Skeletal muscle cell (primary cell): ENCODE results near the gene SORBS2.

Experiments used
- DNase-seq: peaks from one replicate; pipeline ENCODE4 v3.0.0-alpha.2; 2010; ENCODE audit warnings: low read depth
- H3K4me3 ChIP-seq: 2 replicates; pipeline ENCODE4 v1.5.1; 2011; ENCODE audit warnings: low read depth, mild to moderate bottlenecking, control low read depth, low read length, moderate library complexity

The SORBS2 gene

DNA sequence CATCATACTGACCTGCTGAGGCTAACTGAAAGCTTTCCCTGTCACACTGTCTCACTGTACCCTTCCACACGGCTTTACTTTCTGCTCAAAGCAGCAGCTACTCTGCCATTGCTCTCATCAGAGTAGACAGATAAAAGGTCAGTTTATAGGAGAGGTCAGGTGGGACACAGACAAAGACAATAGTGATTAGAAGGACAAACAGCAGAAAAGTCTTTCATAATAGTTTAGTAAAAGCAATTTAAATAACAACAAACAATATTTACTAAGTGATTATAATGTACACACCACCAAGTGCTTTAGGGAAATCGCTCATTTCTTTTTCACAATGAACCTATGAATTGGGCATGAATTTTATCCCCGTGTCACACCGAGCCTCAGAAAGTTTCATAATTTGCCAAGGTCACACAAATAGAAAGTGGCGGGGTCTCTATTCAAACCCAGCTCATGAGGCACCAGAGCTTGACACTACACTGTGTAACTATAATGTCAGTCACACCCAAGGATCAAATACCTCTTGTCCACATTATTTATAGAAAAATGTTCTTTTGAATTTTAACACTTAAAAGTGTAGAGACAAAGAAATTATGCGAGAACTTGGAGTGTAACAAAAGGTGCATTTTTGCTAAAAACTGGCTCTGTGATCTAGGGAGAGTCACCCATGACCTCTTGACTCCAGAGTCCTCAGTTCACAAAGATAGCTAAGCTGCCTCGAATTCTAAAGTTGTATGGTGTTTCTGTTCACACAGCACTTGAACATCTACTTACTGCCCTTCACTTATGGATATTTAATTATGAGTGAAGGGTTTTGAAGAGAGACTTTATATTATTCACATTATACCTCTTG, 24.5 kb upstream of the SORBS2 start:
- no peak overlapping the region for H3K4me3 ChIP-seq
- DNase-seq, result no peak

DNA sequence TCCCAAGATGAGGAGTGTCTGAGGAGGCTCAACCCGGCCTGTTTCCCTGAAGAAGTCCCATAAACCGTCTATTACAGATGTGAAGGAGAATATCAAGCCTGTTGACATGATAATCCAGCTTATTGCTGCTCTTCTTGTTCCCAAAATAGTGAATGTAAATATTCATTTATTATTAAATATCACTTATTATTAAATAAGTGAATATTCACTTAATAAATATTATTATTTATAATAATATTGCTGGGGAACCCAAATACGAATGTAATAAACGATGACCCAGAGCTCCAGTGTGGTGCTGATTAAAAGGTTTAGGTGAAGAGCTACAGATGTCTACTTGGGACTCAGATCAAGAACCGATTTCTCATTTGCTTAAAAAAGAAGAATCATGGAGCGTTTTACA, 23.8 kb upstream of the SORBS2 start:
- H3K4me3 ChIP-seq, result no peak overlapping the region
- no peak for DNase-seq

- no peak for DNase-seq
- no peak overlapping the region for H3K4me3 ChIP-seq
These were observed 23.3 kb upstream of the SORBS2 start for GRCh38 chr4:185835336-185835735.

GRCh38 chr4:185834778-185835177, 22.8 kb upstream of the SORBS2 start:
- DNase-seq, result no peak
- H3K4me3 ChIP-seq, result no peak overlapping the region

DNA sequence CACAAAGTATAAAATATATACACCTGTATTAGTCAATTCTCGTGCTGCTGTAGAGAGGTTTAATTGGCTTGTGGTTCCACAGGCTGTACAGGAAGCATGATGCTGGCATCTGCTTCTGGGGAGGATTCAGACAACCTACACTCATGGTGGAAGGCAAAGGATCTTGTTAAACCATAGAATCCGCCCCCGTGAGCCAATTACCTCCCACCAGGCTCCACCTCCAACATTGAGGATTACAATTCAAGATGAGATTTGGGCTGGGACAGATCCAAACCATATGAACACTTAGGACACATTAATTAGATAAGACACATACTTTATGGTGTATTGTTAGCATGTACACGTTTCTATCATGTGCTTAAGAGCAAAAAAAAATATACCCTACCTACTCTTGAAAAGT, 22.1 kb upstream of the SORBS2 start:
- no peak for DNase-seq
- no peak overlapping the region for H3K4me3 ChIP-seq

DNA sequence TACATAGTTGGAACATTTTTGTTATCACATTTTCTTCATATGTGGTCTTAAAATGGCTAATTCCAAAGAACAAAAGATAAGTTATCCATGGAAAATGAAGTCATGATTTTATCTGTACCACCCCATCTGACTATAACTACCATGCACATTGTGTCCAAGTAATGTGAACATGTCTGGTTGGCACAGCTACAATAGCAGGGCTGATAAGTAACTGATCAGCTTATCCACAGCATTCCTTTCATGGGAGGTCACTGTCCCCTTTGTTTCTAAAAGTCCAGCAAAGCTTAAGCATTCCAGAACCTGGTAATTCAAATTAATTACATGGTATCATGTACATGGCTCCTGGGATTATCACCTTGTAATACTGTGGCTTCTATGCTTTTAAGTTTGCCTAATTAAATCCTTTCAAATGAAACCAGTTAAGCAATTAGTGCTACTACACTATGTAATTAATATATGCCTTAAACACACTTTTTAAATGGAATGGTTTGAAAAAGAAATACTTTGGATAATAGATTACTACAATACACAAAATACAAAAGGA, 21.1 kb upstream of the SORBS2 start:
- no peak overlapping the region for H3K4me3 ChIP-seq
- DNase-seq, result no peak

GRCh38 chr4:185831125-185831815, 19.3 kb upstream of the SORBS2 start:
- no peak overlapping the region for H3K4me3 ChIP-seq
- no peak for DNase-seq

DNA sequence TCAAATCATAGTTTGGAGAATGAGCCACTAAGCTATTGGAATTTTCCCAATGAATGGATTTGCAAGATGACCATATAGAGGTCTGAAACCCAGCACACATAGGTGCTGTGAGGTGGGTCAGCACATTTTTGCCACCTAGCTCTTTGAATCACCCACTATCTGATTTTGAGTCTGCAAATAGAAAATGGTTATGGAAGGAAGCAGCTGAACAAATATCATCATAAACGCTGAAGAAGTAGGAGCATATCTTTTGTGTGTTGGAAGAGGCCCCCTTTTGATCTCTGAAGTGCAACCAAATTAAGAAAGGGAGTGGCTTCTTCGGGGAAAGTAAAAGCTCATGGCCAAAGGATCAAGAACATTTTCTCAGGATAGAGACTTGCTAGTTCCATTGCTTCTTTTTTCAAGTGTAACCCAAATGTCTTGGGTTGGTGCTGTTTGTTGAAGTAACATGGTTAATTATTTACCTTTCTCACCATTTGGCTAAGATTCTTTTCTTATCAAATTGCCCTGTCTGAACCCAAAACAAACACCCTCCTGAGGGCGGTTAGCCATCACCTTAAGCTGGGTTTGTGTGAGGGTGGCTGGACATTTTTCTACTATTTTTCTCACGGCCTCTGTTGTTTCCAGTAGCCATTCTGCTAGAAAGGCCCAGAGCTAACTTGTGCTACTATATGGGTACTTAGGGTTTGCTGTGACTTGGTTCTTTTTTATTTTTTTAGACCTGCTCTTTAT, 18.4 kb upstream of the SORBS2 start:
- H3K4me3 ChIP-seq, result no peak overlapping the region

GRCh38 chr4:185826381-185826780, 14.4 kb upstream of the SORBS2 start:
- DNase-seq, result no peak
- no peak overlapping the region for H3K4me3 ChIP-seq

More for the DNA sequence above, 18.4 kb upstream of the SORBS2 start:
- no peak for DNase-seq

- DNase-seq, result no peak
- no peak overlapping the region for H3K4me3 ChIP-seq
These were observed 13.7 kb upstream of the SORBS2 start for GRCh38 chr4:185825737-185826136.

GRCh38 chr4:185822791-185823190, 10.8 kb upstream of the SORBS2 start:
- no peak overlapping the region for H3K4me3 ChIP-seq
- no peak for DNase-seq

DNA sequence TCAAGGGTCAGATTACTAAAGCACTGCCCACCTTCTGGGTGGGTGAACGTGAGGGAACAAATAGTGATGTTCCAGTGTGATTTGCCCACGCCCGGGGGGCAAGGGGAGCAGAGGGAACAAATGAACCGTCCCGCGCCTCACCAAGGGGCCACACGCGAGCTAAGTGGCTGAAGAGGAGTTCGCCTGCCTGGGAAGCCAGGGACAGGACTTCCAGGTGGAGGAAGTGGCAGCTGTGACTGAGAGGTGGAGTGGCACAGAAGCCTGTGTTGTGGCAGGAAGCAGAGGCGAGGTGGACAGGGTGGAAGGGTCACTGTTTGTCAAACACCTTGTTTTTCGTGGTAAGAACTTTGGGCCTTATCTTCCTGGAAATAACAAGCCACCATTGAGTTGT, 9.0 kb upstream of the SORBS2 start:
- no peak for DNase-seq
- H3K4me3 ChIP-seq, result no peak overlapping the region

DNA sequence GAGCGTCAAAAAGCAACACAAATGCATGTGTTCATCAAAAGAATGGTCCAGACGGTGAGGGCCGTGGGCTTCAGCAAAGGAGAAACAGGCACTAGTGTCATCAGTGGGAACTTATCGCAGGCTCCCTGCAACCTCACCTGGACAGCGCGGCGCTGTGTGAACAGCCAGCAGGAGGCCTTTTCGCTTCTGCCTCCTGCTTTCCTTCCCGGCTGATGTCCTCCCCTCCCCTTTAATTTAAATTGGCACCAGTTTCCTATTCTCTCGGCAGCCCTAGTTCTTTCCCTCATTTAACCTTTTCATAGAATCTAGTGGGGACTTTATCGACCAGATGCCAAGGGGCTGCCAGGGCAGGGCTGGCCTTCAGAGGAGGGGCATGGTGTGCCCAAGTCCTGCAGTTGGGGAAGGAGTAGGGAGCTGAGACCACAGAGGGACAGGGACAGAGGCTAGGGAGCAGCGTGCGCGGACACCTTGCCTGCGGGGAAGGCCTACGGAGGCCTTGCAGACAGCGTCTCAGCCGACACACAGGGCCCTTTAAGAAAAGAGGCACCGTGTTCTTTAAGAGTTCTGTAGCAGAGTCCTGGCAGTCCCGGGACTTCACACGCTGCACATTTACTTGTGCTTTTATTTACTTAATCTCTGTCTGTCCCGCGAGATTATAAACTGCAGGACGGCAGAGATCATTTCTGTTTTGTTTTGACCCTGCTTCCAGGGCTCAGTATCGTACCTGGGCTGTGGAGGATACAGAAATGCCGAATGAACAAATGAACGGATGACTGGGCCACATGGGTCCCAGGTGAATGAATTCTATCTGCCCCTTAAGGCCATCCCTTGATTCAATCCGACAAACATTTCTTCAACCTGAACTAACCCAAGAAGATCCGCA, 8.4 kb upstream of the SORBS2 start:
- DNase-seq, result no peak
- H3K4me3 ChIP-seq, result no peak overlapping the region

GRCh38 chr4:185819144-185819543, 7.2 kb upstream of the SORBS2 start:
- DNase-seq, result no peak
- no peak overlapping the region for H3K4me3 ChIP-seq

GRCh38 chr4:185817403-185817818, 5.4 kb upstream of the SORBS2 start:
- H3K4me3 ChIP-seq, result no peak overlapping the region
- DNase-seq, result no peak

DNA sequence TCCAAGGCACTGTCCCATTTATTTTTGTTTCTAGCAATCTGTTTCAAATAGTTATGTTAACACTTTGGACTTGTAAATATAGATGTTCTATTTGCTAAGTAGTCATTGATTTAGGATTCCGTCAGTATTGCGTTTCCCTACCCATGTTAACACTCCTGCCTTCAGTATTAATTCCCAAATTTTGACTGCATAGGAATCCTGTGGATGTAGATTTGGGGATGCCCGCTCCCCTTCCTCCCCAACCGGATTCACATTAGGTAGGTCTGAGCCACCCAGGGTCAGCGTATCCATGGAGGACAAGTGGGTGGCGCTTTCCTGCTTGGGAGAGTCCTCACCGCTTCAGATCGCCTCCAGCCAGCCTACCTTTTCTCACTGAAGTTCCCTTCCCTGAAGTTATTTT, 1.1 kb upstream of the SORBS2 start:
- H3K4me3 ChIP-seq, result no peak overlapping the region
- DNase-seq, result no peak

DNA sequence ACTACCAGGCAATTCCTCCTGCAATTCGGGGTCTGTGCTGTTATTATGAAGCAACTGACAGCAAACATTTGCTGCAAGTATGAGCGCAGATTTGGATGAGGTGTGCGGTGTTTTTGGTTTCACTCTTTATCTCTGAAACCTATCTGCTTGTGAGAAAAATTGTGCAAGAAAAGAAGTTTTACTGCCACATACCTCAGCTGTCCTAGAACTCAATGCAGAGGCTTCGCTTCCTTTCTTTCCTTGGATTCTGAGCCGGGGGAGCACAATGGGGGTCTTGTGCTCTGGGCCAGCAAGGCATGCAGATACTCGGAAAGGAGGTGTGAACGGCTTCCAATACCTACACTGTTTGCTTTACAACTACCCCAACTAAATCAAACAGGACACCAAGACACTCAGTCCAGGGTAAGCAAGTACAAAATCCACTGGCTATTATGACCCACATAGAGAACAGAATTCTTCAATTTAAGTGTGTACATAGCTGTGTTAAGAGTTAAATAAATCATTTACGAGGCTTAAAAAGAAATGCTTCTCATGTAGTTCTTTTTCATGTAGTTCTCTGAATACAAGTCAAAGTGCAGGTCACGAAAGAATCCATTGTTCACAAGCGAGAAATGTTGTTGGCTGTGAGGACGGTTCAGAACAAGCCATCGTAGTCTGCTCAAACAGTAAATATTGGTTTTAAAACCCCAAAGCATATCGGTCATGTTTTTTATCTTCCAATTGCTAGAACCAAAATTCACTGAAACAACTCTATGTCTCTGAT, 1.1 kb downstream of the SORBS2 start:
- H3K4me3 ChIP-seq, result no peak overlapping the region
- DNase-seq, result no peak

DNA sequence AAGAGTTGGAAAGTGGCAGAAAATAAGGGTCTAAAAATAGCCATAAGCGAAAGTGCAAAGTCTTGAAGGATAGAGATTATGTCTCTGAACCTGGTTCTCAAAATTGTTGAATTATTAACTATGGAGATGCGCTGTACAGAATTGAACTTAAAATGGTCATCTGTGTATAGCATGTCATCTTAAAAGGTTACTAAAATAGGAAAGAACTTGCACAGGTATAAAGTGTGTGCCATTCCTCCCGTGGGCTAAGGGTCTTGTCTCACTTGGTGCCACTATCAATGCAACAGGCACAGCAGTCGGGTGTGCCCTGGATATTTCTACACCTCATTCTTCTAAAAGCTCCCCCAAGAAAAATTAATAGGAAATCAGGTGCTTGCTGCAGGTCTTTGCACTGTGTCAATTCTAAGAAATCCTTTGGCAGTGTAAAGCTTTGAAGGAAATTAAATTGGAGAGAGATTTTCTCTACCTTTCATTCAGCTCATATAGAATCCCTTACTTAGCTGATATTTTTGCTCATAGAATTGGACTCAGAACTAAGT, 2.4 kb downstream of the SORBS2 start:
- no peak for DNase-seq

More for the DNA sequence above, 2.4 kb downstream of the SORBS2 start:
- H3K4me3 ChIP-seq, result no peak overlapping the region
